Lower lobe of right lung (tissue), 2 donors: ENCODE data around the gene CNFN. TPM values are rescaled to one million over a fixed set of nuclear protein-coding genes. Genes with fewer than 3 reads are reported as not detected.

Experiments used
- ATAC-seq, 2 donors: fragments of 200-7000 bp; cut with Tn5 transposase; one replicate each; pipeline ENCODE4 v1.9.1; 2020 to 2022; ENCODE audit warnings: mild to moderate bottlenecking in 2 of 2, moderate library complexity in 2 of 2
- DNase-seq: peaks from one replicate; pipeline ENCODE4 v3.0.0-alpha.2; 2020
- H3K27ac ChIP-seq: fragments of 200-600 bp; one replicate; pipeline ENCODE4 v1.8.0; 2022
- H3K27me3 ChIP-seq: fragments of 200-600 bp; one replicate; pipeline ENCODE4 v1.8.0; 2022; ENCODE audit warnings: low read depth
- H3K36me3 ChIP-seq: fragments of 200-600 bp; one replicate; pipeline ENCODE4 v1.8.0; 2022; ENCODE audit warnings: mild to moderate bottlenecking
- H3K4me1 ChIP-seq: fragments of 200-600 bp; one replicate; pipeline ENCODE4 v1.8.0; 2022
- H3K4me3 ChIP-seq: fragments of 200-600 bp; one replicate; pipeline ENCODE4 v1.8.0; 2022; ENCODE audit warnings: mild to moderate bottlenecking
- H3K9me3 ChIP-seq: fragments of 200-600 bp; one replicate; pipeline ENCODE4 v1.8.0; 2022
- CTCF ChIP-seq: fragments of 200-600 bp; IDR thresholded peaks from one replicate; pipeline ENCODE4 v1.8.0; 2022; ENCODE audit warnings: antibody characterized with exemption, mild to moderate bottlenecking
- intact Hi-C: fragments of 100-400 bp; cut with DNase I; formaldehyde crosslinking; loops from one replicate; pipeline ENCODE4 v1.11.0; 2022
- total RNA-seq: library from RNA; stranded (reverse); fragmentation: NEBNext Ultra II Directional; extraction: Animal tissue kit (Norgen Biotek cat#: 25700); gene quantifications from one replicate; pipeline ENCODE4 v1.2.1, GENCODE V29; 2021
- donor health status: DM: no; HTN: yes; CAD: no; lungs with severe emphysema.

CNFN gene
- total RNA-seq, 1 donor from 2014 or later = not detected

DNA sequence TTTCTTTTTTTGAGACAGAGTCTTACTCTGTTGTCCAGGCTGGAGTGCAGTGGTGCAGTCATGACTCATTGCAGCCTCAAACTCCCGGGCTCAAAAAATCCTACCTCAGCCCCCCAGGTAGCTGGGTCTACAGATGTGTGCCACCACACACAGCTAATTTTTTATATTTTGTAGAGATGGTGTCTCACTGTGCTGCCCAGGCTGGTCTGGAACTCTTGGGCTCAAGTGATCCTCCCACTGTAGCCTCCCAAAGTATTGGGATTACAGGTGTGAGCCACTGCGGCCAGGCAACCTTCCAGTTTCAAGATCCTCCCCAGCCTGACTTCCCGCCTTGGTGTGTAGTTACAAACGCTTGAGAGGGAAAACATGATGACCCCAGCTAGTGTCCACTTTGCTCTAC lies 22.2 kb downstream of the CNFN start:
- H3K27me3 ChIP-seq = no peaks in the 10 kb centered on the region
- DNase-seq (no peak), ATAC-seq (no peak)
- H3K27ac ChIP-seq = no peak overlapping the region
- H3K4me3 ChIP-seq = no peak overlapping the region
- no peaks in the 10 kb centered on the region for H3K4me1 ChIP-seq
- intact Hi-C loops = no loop called here
- H3K9me3 ChIP-seq = no peaks in the 10 kb centered on the region
- H3K36me3 ChIP-seq = peaks cover 5% of the 10 kb centered on the region
- TF ChIP-seq CTCF = no peak

GRCh38 chr19:42366673-42367072 lies 23.4 kb downstream of the CNFN start:
- Histone ChIP-seq H3K9me3 (no peaks in the 10 kb centered on the region), H3K4me3 (no peak overlapping the region), H3K27ac (no peak overlapping the region), H3K4me1 (no peaks in the 10 kb centered on the region), H3K27me3 (no peaks in the 10 kb centered on the region), H3K36me3 (peaks cover 5% of the 10 kb centered on the region)
- no peak for TF ChIP-seq CTCF
- intact Hi-C loops = no loop called here
- DNase-seq (no peak), ATAC-seq (no peak)

GRCh38 chr19:42363614-42364346 lies 26.3 kb downstream of the CNFN start:
- ATAC-seq = peak in 1 of 2 donors; percentile 20
- no peak for TF ChIP-seq CTCF
- no peak overlapping the region for H3K4me3 ChIP-seq
- intact Hi-C loops = no loop called here
- H3K36me3 ChIP-seq = peaks cover 21% of the 10 kb centered on the region
- peak overlapping the region; percentile 18 for H3K27ac ChIP-seq
- H3K4me1 ChIP-seq = no peaks in the 10 kb centered on the region
- no peaks in the 10 kb centered on the region for H3K27me3 ChIP-seq
- no peak for DNase-seq
- no peaks in the 10 kb centered on the region for H3K9me3 ChIP-seq

- intact Hi-C loops = no loop called here
- no peaks in the 10 kb centered on the region for H3K27me3 ChIP-seq
- ATAC-seq = no peak
- no peak overlapping the region for H3K4me3 ChIP-seq
- DNase-seq = no peak
- H3K27ac ChIP-seq = peak overlapping the region; percentile 18
- TF ChIP-seq CTCF = no peak
- no peaks in the 10 kb centered on the region for H3K4me1 ChIP-seq
- H3K9me3 ChIP-seq = no peaks in the 10 kb centered on the region
- peaks cover 26% of the 10 kb centered on the region for H3K36me3 ChIP-seq
These were observed 27.1 kb downstream of the CNFN start for GRCh38 chr19:42362891-42363440.

DNA sequence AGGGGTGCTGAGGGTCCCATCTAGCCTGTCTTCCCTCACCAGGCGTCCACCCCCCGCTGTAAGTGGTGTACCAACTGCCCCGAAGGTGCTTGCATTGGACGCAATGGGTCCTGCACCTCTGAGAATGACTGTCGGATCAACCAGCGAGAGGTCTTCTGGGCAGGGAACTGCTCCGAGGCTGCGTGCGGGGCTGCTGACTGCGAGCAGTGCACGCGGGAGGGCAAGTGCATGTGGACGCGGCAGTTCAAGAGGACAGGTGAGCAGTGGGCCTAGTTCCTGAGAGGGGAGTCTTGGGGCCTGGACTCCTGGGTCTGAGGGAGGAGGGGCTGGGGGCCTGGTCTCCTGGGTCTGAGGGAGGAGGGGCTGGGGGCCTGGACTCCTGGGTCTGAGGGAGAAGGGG lies 27.8 kb downstream of the CNFN start:
- ATAC-seq (no peak), DNase-seq (no peak)
- Histone ChIP-seq H3K36me3 (peaks cover 28% of the 10 kb centered on the region), H3K9me3 (no peaks in the 10 kb centered on the region), H3K27ac (no peak overlapping the region), H3K4me1 (no peaks in the 10 kb centered on the region), H3K27me3 (no peaks in the 10 kb centered on the region), H3K4me3 (no peak overlapping the region)
- intact Hi-C loops = no loop called here
- no peak for TF ChIP-seq CTCF
